Stomach (tissue), 9 donors: Measurements from ENCODE around the gene PRKN. TPM values are rescaled to one million over a fixed set of nuclear protein-coding genes. Genes with fewer than 3 reads are reported as not detected.

Experiments used
- DNase-seq, 2 donors: peaks; one replicate each; pipeline versions ENCODE4 v3.0.0 to v3.0.0-alpha.2; 2013 to 2019
- H3K27ac ChIP-seq, 5 donors: fragments of 200-600 bp in 4 of 5; sonication (generic) in 4 of 5; one replicate each; pipeline ENCODE4 v1.5.1; 2013 to 2019; ENCODE audit warnings: mild to moderate bottlenecking in 1 of 5, moderate library complexity in 1 of 5
- H3K27me3 ChIP-seq, 3 donors: fragments of 200-600 bp; sonication (generic); one replicate each; pipeline ENCODE4 v1.5.1; 2017 to 2019; ENCODE audit warnings: mixed run types in 1 of 3
- H3K36me3 ChIP-seq, 4 donors: fragments of 200-600 bp; sonication (generic); 1 replicate in 3 of 4; 2 replicates in 1 of 4; pipeline ENCODE4 v1.5.1; 2016 to 2019
- H3K4me1 ChIP-seq, 4 donors: fragments of 200-600 bp; sonication (generic); one replicate each; pipeline ENCODE4 v1.5.1; 2016 to 2019
- H3K4me3 ChIP-seq, 4 donors: fragments of 200-600 bp; sonication (generic) in 3 of 4; one replicate each; pipeline ENCODE4 v1.5.1; 2016 to 2019; ENCODE audit warnings: mild to moderate bottlenecking in 1 of 4
- H3K9me3 ChIP-seq, 4 donors: fragments of 200-600 bp; sonication (generic); one replicate each; pipeline ENCODE4 v1.5.1; 2016 to 2019
- EP300 ChIP-seq: sonication (generic); formaldehyde crosslinking; IDR thresholded peaks from one replicate; pipeline ENCODE4 v1.6.1; 2017; ENCODE audit warnings: antibody characterized with exemption
- POLR2A ChIP-seq, 4 donors: fragments of 450-650 bp; IDR thresholded peaks; one replicate each; pipeline ENCODE4 v1.6.1; 2016; ENCODE audit warnings: antibody characterized with exemption in 4 of 4, control low read depth in 2 of 4, mild to moderate bottlenecking in 1 of 4, moderate library complexity in 1 of 4
- POLR2AphosphoS5 ChIP-seq, 3 donors: sonication (generic); formaldehyde crosslinking; IDR thresholded peaks; one replicate each; pipeline ENCODE4 v1.6.1; 2016; ENCODE audit warnings: antibody characterized with exemption in 3 of 3
- WGBS, 5 donors: extraction: QIAGEN DNeasy Blood & Tissue Kit in 3 of 5; methylation state at CpG; one replicate each; pipeline versions ENCODE4 v1.1.5 to v1.1.7; 2013 to 2018; 5-methylcytosine and 5-hydroxymethylcytosine counted together
- intact Hi-C: fragments of 100-400 bp; cut with DNase I; formaldehyde crosslinking; loops from one replicate; pipeline ENCODE4 v1.15.1; 2023; ENCODE audit warnings: low total_unique reads
- polyA plus RNA-seq, 3 donors: library from polyadenylated mRNA; stranded (reverse); fragments of 200-250 nt; gene quantifications; one replicate each; pipeline ENCODE4 v1.2.3, GENCODE V29; 2013
- total RNA-seq, 5 donors: library from RNA; depleted of rRNA; stranded (reverse); fragments of >200 nt; gene quantifications; one replicate each; pipeline versions ENCODE4 v1.1.0 to v1.2.3, GENCODE V29; 2014 to 2016
- TF ChIP-seq, protein P1 (sequence below), 7 experiments: fragments of 450-650 bp in 4 of 7; fragments of 200-600 bp in 3 of 7; sonication (generic) in 3 of 7; IDR thresholded peaks; one replicate each; pipeline ENCODE4 v1.5.1; 2016 to 2019; ENCODE audit warnings: antibody characterized with exemption in 7 of 7, control low read depth in 2 of 7, mild to moderate bottlenecking in 1 of 7
- donor health status: healthy with polysubstance abuse.
- donor health status: Bipolar disorder and iron deficiency.
- donor health status: healthy.

PRKN gene
- total and polyA plus RNA-seq, 8 donors, result 0.68 to 19.8 (median 9.5) TPM

- no peak for DNase-seq
- Histone ChIP-seq H3K4me3 (no peak overlapping the region), H3K9me3 (no peaks in the 10 kb centered on the region), H3K4me1 (no peaks in the 10 kb centered on the region), H3K36me3 (no peaks in the 10 kb centered on the region), H3K27ac (no peak overlapping the region), H3K27me3 (no peaks in the 10 kb centered on the region)
- 95 to 100% (median 97%) methylated on average over 2 of the region's 2 CpGs for WGBS, 5 donors
- TF ChIP-seq, protein P1, sequence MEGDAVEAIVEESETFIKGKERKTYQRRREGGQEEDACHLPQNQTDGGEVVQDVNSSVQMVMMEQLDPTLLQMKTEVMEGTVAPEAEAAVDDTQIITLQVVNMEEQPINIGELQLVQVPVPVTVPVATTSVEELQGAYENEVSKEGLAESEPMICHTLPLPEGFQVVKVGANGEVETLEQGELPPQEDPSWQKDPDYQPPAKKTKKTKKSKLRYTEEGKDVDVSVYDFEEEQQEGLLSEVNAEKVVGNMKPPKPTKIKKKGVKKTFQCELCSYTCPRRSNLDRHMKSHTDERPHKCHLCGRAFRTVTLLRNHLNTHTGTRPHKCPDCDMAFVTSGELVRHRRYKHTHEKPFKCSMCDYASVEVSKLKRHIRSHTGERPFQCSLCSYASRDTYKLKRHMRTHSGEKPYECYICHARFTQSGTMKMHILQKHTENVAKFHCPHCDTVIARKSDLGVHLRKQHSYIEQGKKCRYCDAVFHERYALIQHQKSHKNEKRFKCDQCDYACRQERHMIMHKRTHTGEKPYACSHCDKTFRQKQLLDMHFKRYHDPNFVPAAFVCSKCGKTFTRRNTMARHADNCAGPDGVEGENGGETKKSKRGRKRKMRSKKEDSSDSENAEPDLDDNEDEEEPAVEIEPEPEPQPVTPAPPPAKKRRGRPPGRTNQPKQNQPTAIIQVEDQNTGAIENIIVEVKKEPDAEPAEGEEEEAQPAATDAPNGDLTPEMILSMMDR (IDR thresholded peaks at IDR 0.05), result no peak
- no peak for TF ChIP-seq POLR2A (IDR thresholded peaks at IDR 0.05)
- no peak for TF ChIP-seq EP300
- no peak for TF ChIP-seq POLR2AphosphoS5 (IDR thresholded peaks at IDR 0.05)
- intact Hi-C loops, result no loop called here
These were observed 498.5 kb downstream of the PRKN start for GRCh38 chr6:162229093-162229492.

- no peak overlapping the region for H3K4me3 ChIP-seq
- no peak for DNase-seq
- H3K27me3 ChIP-seq, result no peaks in the 10 kb centered on the region
- 86 to 97% (median 95%) methylated on average over 8 of the region's 8 CpGs for WGBS, 5 donors
- TF ChIP-seq EP300, result no peak
- TF ChIP-seq POLR2AphosphoS5 (IDR thresholded peaks at IDR 0.05), result no peak
- TF ChIP-seq POLR2A (IDR thresholded peaks at IDR 0.05), result no peak
- TF ChIP-seq, protein P1 (IDR thresholded peaks at IDR 0.05), result no peak
- H3K9me3 ChIP-seq, result no peaks in the 10 kb centered on the region
- H3K27ac ChIP-seq, result no peak overlapping the region
- H3K36me3 ChIP-seq, result no peaks in the 10 kb centered on the region
- intact Hi-C loops, result no loop called here
- H3K4me1 ChIP-seq, result no peaks in the 10 kb centered on the region
These were observed 500.8 kb downstream of the PRKN start for GRCh38 chr6:162226803-162227202.

GRCh38 chr6:162222521-162222920 lies 505.0 kb downstream of the PRKN start:
- no peaks in the 10 kb centered on the region for H3K27me3 ChIP-seq
- H3K27ac ChIP-seq, result no peak overlapping the region
- WGBS, 5 donors, result 91 to 96% (median 94%) methylated on average over 5 of the region's 5 CpGs
- TF ChIP-seq POLR2A (IDR thresholded peaks at IDR 0.05) (no peak), POLR2AphosphoS5 (IDR thresholded peaks at IDR 0.05) (no peak), EP300 (no peak)
- TF ChIP-seq, protein P1 (IDR thresholded peaks at IDR 0.05), result no peak
- H3K4me3 ChIP-seq, result no peak overlapping the region
- no peaks in the 10 kb centered on the region for H3K9me3 ChIP-seq
- intact Hi-C loops, result no loop called here
- no peak for DNase-seq
- H3K36me3 ChIP-seq, result no peaks in the 10 kb centered on the region
- H3K4me1 ChIP-seq, result no peaks in the 10 kb centered on the region

- Histone ChIP-seq H3K27me3 (no peaks in the 10 kb centered on the region), H3K27ac (no peak overlapping the region), H3K4me3 (no peak overlapping the region), H3K36me3 (no peaks in the 10 kb centered on the region), H3K4me1 (no peaks in the 10 kb centered on the region), H3K9me3 (no peaks in the 10 kb centered on the region)
- 94 to 97% (median 96%) methylated on average over 4 of the region's 4 CpGs for WGBS, 5 donors
- TF ChIP-seq, protein P1 (IDR thresholded peaks at IDR 0.05), result no peak
- TF ChIP-seq POLR2A (IDR thresholded peaks at IDR 0.05), result no peak
- no peak for TF ChIP-seq POLR2AphosphoS5 (IDR thresholded peaks at IDR 0.05)
- intact Hi-C loops, result no loop called here
- DNase-seq, result no peak
These were observed 506.7 kb downstream of the PRKN start for GRCh38 chr6:162220876-162221275.
